ENCODE measurements around the gene RETREG3.

DNA sequence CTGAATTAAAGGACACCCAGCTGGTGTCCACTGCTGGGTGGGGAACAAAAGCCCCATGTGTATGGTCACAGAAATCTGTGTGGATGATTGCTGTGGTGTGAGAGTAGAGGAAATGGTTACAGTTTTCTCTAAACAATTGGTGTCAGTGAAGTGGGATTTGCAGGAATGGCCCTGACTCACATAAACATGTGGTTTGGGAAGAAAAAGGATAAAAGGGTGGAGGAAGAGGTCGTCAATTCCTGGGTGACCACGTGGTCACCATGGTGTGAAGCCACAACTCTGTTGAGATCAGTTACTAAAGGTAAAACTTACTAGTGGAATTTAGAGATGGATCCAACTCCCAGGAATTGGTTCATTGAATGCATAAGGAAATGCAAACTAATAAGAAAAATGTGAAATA is 46.4 kb upstream of the RETREG3 start:
- TF ChIP-seq EZH2phosphoT487 (IDR thresholded peaks at IDR 0.05; ENCODE audit: insufficient read depth, low read depth) (no peak), EZH2 (IDR thresholded peaks at IDR 0.05; ENCODE audit: insufficient read depth, poor library complexity, severe bottlenecking) (no peak)
